Muscle of leg (tissue), 11 donors: ENCODE data around the gene LRRN4. TPM values are rescaled to one million over a fixed set of nuclear protein-coding genes. Genes with fewer than 3 reads are reported as not detected.

Source experiments
- DNase-seq: peaks from one replicate; pipeline ENCODE4 v3.0.0; 2013
- H3K27ac ChIP-seq: one replicate; pipeline ENCODE4 v1.5.1; 2013; ENCODE audit warnings: mild to moderate bottlenecking, low read length, control low read depth
- H3K27me3 ChIP-seq: one replicate; pipeline ENCODE4 v1.6.1; 2013; ENCODE audit warnings: low read length; ENCODE audit not compliant: control insufficient read depth, insufficient read depth
- H3K36me3 ChIP-seq: one replicate; pipeline ENCODE4 v1.6.1; 2013; ENCODE audit warnings: low read length; ENCODE audit not compliant: control insufficient read depth, insufficient read depth
- H3K4me1 ChIP-seq: one replicate; pipeline ENCODE4 v1.6.1; 2013; ENCODE audit warnings: low read length; ENCODE audit not compliant: control insufficient read depth, insufficient read depth
- H3K4me3 ChIP-seq: one replicate; pipeline ENCODE4 v1.5.1; 2013; ENCODE audit warnings: low read length, control low read depth
- H3K9me3 ChIP-seq: replicated peaks from 2 replicates; pipeline ENCODE4 v1.6.1; 2013; ENCODE audit warnings: low read depth, low read length; ENCODE audit not compliant: control insufficient read depth
- WGBS: methylation state at CpG from one replicate; pipeline ENCODE4 v1.1.5; 2013; ENCODE audit warnings: missing lambda C conversion rate; ENCODE audit not compliant: insufficient coverage; 5-methylcytosine and 5-hydroxymethylcytosine counted together
- polyA plus RNA-seq, 8 donors: library from polyadenylated mRNA; unstranded; fragments of 120-200 nt; gene quantifications; one replicate each; pipeline versions ENCODE4 v1.2.1 to v1.2.3, GENCODE V29; 2013; ENCODE audit warnings: inconsistent platforms in 1 of 8, low replicate concordance in 1 of 8; ENCODE audit not compliant: insufficient read length in 8 of 8, insufficient read depth in 1 of 8
- total RNA-seq: library from RNA; stranded (reverse); fragments of 120-200 nt; gene quantifications from one replicate; pipeline ENCODE4 v1.2.4, GENCODE V29; 2013

The LRRN4 gene
- total and polyA plus RNA-seq, 9 donors: under 0.01 to 0.38 (median 0.20) TPM

- no peak overlapping the region for H3K4me3 ChIP-seq
- no peak overlapping the region for H3K27ac ChIP-seq
- no peak for DNase-seq
- no peaks in the 10 kb centered on the region for H3K4me1 ChIP-seq
- WGBS: no CpG with 5 or more reads among the region's 2 CpGs
- H3K9me3 ChIP-seq: no peaks in the 10 kb centered on the region
- H3K27me3 ChIP-seq: no peaks in the 10 kb centered on the region
- H3K36me3 ChIP-seq: peaks cover 19% of the 10 kb centered on the region
These were observed 62.0 kb downstream of the LRRN4 start for GRCh38 chr20:5991623-5992441.

GRCh38 chr20:5990946-5991345 lies 62.9 kb downstream of the LRRN4 start:
- no peak overlapping the region for H3K27ac ChIP-seq
- WGBS: 100% methylated on average over 1 of the region's 3 CpGs
- H3K27me3 ChIP-seq: no peaks in the 10 kb centered on the region
- H3K9me3 ChIP-seq: no peaks in the 10 kb centered on the region
- H3K4me1 ChIP-seq: no peaks in the 10 kb centered on the region
- DNase-seq: no peak
- peaks cover 20% of the 10 kb centered on the region for H3K36me3 ChIP-seq
- no peak overlapping the region for H3K4me3 ChIP-seq

Other genes with a start within 250 kb of the LRRN4 start
- gene CHGB, start 142.6 kb downstream of the LRRN4 start, total RNA-seq: not detected
- gene CHGB, start 142.6 kb downstream of the LRRN4 start, polyA plus RNA-seq: 1 to 10 TPM in 1 of 8 donors, under 1 TPM in 7; 0.07 to 2.7 (median 0.29) TPM
- 7.6 TPM for gene TRMT6, start 103.5 kb downstream of the LRRN4 start, total RNA-seq
- gene TRMT6, start 103.5 kb downstream of the LRRN4 start, polyA plus RNA-seq: 10 to 100 TPM in 7 of 8 donors, 1 to 10 TPM in 1; 9.0 to 12.1 (median 10.7) TPM
- 10.3 TPM for gene MCM8, start 103.4 kb downstream of the LRRN4 start, total RNA-seq
- gene MCM8, start 103.4 kb downstream of the LRRN4 start, polyA plus RNA-seq: 10 to 100 TPM in 2 of 8 donors, 1 to 10 TPM in 6; 7.9 to 11.7 (median 8.8) TPM
- gene CRLS1, start 47.9 kb downstream of the LRRN4 start, total RNA-seq: 64.1 TPM
- gene CRLS1, start 47.9 kb downstream of the LRRN4 start, polyA plus RNA-seq: 10 to 100 TPM; 50.3 to 72.4 (median 56.9) TPM
- 0.58 TPM for gene FERMT1, start 69.0 kb upstream of the LRRN4 start, total RNA-seq
- 1 to 10 TPM in 2 of 8 donors, under 1 TPM in 6; 0.23 to 2.6 (median 0.36) TPM for gene FERMT1, start 69.0 kb upstream of the LRRN4 start, polyA plus RNA-seq